GM10847 (cell line): ENCODE measurements around the gene NPHP4.

Experiments used
- POLR2A ChIP-seq: IDR thresholded peaks from 2 replicates; pipeline ENCODE4 v1.6.1; 2011; ENCODE audit not compliant: insufficient read length; ENCODE audit errors: extremely low read depth

The NPHP4 gene

DNA sequence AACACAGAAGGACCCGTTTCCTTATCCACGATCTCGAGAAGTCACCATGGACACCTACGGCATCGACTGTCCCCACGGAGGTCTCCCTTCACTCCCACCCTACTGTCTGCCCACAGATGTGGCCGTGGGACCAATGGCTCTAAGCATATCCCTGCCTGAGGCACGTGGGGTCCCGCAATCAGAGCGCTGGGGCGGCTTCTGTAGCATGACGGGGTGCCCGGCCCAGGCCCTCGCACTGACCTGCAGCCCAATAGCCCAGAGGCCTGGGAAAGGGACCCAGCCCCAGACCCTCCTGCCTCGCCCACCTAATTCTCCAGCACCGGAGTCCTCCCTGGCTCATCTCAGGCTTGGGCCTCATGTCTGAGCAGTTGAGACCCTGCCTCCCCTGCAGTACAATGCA is 132.5 kb downstream of the NPHP4 start:
- no peak for TF ChIP-seq POLR2A

DNA sequence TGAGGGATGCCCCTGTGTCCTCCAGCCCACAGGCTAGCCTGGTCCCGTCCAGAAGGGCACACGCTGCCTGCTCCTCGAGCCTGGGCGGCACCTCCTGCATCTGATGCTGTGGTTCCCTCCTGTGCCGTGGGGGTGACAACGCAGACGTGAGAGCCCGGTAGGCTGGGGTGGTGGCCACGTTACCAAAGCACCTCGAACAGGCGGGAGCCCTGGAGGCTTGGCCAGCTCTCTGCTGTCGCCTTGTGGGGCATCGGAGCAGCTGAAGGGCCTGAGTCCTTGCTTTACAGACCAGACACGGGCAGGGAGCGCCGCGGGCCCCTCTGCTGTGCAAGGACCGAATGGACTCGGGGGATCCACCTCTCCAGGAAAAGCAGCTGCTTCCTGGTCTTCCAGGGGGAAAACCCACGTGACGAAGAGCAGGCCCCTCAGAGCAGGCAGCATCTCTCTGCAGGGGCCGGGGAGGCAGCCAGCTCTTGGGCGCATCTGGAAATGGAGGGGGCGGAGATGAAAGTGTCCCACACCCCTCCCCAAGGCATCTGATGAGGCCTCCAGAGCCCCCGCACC is 133.3 kb downstream of the NPHP4 start:
- TF ChIP-seq POLR2A, result no peak

DNA sequence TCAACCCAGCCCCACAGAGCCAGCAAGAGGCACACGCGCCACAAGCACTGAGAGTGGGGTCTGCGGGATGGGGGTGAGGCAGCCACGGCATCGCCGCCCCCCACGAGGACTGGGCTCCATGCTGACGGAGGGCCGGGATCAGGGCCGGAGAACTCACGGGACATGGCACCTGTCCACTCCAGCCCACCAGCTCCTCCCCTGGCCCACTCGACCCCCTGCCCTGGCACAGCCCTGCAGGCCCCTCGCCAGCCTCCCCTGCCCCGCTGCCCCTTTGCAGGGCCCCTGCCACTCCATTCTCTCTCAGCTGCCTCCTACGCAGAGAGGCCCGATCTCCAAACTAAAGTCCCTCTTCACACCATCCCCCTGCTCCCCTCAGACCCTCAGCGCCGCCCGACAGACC is 134.0 kb downstream of the NPHP4 start:
- no peak for TF ChIP-seq POLR2A

DNA sequence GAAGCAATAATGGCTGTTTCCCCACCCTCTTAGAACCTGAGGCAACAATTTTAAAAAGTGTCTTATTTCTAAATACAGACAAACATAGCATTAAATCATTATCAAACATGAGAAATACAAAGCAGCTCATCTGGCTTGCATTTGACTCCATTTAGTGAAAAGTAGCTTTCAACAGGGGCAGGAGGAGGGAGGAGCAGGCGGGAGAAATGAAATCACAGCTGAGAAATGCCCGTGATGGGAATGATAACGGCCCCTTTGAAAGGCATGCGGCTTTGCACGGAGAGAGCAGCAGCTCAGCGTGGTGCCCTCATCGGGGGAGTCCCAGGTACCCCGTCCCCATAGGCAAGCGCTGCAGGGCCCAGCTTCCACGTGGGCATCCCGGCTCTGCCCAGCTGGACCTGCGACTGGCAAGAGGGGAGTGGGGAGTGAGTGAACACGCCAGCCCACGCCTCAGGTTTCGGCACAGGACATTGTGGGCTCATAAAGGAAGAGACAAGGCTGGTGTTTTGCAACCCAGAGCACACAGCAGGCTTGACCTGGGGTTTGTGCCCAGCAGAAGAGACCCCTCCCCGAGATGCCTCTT is 134.6 kb downstream of the NPHP4 start:
- TF ChIP-seq POLR2A, result no peak

DNA sequence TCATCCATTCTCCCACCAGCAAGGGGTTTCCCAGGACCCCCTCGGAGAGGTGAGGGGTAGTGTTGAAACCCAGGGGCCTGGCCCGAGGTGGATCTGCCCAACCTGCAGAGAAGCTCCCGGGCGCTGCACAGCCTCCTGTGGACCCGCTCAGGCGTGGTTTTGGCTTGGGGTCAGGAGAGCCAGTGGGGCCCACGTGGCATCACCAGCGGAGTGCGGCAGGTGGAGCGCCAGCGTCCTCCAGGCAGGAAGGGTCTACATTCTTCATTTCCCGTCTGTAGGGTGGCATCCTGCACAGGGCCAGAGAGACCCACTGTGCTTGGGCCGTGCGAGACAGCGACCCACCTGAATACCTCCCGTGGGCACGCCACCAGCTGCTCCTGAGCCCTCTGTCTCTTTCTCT is 135.2 kb downstream of the NPHP4 start:
- TF ChIP-seq POLR2A, result no peak

DNA sequence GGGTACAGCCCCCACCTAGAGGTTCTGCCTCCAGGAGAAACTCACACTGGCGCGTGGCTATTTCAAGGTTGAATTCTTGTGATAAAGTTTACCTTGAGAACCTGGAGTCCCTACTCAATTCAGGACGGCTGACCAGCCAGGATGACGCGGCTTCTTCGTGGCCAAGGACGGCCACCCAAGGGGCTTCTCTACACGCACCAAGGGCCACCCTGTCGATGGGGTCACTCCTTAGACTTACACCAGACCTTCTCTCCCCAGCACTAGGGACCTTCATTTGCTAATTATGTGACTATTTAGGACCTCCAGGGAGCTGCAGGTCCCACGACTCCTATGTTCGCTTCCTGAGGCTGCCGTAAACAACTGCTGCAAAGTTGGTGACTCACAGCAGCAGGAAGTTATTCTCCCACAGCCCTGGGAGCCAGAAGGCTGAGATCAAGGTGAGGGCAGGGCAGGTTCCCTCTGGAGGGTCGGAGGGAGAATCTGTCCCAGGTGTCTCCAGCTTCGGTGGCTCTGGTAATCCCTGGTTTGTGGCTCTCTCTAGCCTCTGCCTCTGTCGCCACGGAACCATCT is 135.9 kb downstream of the NPHP4 start:
- TF ChIP-seq POLR2A, result no peak

DNA sequence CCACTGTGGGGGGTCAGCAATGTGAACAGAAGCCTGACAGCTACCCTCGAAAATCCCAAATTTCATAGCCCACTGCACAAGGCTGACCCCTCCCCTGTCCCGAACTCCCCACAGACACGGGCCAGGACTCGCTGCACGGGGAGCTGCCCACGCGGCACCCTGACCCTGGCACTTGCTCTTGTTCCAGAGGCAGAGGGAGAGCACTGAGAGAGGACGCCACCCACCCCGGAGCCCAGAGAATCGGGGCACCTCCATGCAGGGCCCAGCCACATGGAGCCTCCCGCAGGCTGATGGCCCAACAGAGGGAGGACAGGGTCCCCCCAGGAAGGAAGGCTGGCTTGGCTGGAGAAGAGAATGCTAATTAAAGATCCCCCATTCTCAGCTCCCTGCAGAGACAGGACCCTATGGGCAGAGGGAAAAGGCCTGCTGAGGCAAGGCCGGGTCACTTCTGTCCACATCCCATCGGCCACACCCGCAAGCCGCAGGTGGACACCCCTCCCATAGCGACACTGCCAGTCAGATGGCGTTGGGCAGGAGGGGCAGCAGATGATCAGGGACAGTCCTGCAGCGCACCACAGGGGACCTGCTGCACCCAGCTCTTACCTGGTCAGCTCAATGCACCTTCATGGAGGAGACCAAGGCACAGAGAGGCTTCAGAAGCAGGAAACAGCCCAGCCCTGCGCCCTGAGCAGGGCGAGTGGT is 136.9 kb downstream of the NPHP4 start:
- TF ChIP-seq POLR2A, result no peak

DNA sequence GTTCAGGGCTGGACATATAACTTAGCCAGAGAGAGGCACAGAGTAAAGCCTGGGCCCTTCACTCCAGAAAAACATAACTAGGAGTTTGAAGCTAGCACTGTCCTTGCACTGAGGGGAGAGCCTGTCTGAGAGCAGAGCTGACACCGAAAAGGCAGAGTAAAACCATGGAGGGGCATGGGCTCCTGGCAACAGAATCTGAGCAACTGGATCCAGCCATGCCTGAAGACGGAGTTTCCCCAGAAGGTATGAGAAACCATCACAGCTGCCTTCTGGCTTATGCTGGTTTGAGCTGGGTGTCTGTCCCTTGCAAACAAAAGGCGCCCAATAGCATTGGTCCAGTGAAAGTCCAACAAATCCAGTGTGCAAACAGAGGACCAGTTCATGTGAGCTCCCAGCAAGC is 137.5 kb downstream of the NPHP4 start:
- no peak for TF ChIP-seq POLR2A

DNA sequence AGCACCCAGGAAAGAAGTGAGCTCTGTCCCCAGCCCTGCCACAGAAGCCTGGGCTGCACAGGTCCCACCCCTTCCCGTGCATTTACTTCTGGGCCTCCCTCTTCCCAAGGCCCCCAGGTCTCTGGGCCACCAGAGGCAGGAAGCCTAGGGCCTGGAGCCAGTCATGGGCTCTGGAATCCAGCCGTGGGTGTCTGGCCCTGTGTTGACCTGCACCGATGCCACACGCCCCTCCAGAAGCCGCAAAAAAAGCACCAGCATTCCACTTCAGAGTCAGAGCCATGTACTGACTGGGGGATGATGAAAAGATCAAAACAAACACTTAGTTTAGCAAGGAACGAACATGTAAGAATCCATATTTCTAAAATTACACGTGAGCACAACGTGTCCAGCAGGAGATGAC is 141.7 kb downstream of the NPHP4 start:
- TF ChIP-seq POLR2A, result no peak

DNA sequence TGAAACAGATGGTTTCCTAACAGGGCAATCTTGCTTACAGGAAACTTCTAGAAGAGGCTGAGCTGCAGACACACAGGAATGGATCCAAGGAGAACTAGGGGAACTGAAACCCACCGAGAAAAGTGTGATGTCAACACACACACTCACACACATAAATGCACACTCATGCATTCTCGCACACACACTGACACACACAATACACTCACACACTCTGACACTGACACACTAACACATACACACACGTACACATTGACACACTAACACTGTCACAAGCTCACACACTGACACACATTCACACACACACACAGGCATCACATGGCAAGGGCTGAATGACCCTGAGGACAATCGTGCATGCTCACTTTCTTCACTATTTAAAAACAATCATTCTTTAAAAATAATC is 142.7 kb downstream of the NPHP4 start:
- no peak for TF ChIP-seq POLR2A

DNA sequence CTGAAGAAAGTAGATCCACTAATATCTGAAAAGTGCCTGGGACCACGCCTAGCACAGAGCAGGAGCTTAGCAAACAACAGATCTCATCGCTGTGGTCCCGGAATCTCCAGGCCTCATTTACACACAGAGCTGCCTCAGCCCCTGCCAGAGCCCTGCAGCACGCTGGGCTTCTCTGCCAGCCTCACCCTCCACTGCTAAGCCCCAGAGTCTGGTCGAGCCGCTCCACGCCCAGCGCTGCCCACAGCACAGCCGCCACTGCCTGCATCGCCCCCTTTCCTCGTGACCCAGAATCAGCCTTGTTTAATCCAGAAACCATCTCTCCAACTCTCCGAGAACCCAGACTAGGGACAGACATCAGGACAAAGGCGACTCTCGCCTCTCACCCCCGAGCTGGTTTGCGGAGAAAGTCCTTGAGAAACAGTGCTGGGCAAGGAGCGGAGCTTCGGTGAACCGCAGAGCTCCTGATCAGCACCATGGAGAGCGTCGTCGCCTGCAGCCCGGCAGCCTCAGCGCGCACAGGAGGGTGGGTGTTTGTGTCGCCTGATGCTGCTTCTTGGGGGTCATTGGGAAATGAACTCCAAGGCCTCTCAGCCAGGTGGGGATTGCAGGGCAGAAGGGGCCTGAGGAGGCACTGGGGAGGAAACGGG is 145.1 kb downstream of the NPHP4 start:
- TF ChIP-seq POLR2A, result no peak

DNA sequence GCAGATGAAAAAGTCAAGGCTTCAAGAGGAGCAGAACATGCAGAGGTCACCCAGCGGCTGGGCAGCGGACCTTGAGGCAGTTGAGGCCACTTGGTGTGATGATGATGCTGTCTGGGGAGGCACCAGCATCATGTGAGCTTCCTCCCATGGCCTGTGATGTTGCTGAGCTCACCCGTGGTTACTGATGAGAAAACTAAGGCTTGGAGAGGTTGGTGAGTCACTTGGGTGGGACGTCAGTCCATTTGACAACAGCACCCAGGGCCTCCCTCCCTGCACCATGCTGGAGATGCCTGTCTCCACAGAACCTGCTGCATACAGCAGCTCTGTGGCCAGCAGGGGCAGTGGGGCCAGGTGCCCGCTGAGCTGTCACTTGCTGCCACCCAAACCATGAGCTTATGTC is 146.8 kb downstream of the NPHP4 start:
- TF ChIP-seq POLR2A, result no peak

DNA sequence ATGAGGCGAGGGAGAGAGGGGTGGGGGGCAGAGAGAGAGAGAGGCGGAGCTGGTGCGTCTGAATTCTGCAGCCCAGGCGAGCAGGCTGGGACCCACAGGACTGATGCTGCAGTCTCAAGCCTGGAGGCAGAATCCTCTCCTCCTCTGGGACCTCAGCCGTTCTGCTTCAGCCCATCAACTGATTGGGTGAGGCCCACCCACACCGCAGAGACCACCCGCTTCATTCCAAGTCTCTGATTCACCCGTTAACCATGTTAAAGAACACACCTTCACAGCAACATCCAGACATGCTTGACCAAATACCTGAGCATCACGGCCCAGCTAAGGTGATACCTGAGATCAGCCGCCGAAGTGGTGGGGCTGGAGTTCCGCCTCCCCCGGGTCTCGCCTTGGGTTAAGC is 147.8 kb downstream of the NPHP4 start:
- no peak for TF ChIP-seq POLR2A

DNA sequence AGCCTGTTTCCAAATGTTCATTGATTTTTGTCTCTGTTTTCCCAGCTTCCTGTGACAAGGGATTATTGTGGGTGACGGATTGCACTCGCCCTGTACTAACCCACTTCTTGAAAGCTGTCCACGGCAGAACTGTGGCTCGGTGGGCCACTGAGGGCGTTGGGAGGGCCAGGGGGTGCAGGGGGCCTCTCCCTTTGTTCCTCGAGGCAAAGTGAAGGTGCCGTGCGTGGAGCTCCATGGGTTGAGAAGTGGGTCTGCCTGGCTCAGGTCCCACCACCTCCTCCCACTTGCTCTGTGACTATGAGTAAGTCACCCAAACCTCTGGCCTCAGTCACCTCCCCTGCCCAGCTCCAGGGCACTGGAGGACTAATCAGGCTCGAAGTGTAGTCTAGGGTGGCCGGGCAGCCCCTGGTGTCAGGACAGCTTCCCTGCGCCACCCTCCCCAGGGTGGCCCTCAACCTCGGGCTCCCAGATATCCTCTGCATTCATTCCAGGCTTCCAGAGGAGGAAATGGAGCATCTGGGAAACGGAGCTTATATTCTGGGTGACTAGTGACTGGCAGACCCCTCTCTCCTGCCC is 148.6 kb downstream of the NPHP4 start:
- TF ChIP-seq POLR2A, result no peak

DNA sequence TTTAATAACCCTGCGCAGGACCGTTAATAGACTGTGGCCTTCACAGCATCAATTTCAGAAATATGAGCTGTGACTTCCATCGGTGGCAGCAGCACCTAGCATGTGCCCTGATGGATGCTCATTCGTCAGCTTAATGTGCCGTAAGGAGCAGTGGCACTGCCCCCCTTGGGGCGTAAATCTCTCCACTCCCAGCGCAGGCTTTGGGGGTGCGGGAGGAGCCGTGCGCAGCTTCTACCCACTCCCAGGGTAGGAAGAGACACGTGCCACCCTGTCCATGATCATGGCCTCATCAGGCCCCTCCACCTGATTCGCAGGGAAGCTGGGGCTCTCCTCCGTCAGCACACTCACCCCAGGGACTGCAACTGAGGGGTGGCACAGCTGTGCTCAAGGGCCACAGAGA is 149.5 kb downstream of the NPHP4 start:
- no peak for TF ChIP-seq POLR2A
